22Rv1 (cell line): ENCODE results near the gene ANGPTL8.

Experiments used
- H3K27ac ChIP-seq: fragments of 450-650 bp; 2 replicates; pipeline ENCODE4 v1.5.1; 2017
- ZFX ChIP-seq: fragments of 450-650 bp; IDR thresholded peaks from 2 replicates; pipeline ENCODE4 v1.6.1; 2017; ENCODE audit warnings: antibody characterized with exemption, borderline replicate concordance
- TF ChIP-seq, protein P1 (sequence below): fragments of 450-650 bp; IDR thresholded peaks from 2 replicates; pipeline ENCODE4 v1.5.1; 2017; ENCODE audit warnings: mild to moderate bottlenecking

The ANGPTL8 gene

GRCh38 chr19:11263726-11264125 is 24.3 kb downstream of the ANGPTL8 start:
- TF ChIP-seq, protein P1, sequence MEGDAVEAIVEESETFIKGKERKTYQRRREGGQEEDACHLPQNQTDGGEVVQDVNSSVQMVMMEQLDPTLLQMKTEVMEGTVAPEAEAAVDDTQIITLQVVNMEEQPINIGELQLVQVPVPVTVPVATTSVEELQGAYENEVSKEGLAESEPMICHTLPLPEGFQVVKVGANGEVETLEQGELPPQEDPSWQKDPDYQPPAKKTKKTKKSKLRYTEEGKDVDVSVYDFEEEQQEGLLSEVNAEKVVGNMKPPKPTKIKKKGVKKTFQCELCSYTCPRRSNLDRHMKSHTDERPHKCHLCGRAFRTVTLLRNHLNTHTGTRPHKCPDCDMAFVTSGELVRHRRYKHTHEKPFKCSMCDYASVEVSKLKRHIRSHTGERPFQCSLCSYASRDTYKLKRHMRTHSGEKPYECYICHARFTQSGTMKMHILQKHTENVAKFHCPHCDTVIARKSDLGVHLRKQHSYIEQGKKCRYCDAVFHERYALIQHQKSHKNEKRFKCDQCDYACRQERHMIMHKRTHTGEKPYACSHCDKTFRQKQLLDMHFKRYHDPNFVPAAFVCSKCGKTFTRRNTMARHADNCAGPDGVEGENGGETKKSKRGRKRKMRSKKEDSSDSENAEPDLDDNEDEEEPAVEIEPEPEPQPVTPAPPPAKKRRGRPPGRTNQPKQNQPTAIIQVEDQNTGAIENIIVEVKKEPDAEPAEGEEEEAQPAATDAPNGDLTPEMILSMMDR = no peak
- no peak for TF ChIP-seq ZFX
- no peak overlapping the region for H3K27ac ChIP-seq

DNA sequence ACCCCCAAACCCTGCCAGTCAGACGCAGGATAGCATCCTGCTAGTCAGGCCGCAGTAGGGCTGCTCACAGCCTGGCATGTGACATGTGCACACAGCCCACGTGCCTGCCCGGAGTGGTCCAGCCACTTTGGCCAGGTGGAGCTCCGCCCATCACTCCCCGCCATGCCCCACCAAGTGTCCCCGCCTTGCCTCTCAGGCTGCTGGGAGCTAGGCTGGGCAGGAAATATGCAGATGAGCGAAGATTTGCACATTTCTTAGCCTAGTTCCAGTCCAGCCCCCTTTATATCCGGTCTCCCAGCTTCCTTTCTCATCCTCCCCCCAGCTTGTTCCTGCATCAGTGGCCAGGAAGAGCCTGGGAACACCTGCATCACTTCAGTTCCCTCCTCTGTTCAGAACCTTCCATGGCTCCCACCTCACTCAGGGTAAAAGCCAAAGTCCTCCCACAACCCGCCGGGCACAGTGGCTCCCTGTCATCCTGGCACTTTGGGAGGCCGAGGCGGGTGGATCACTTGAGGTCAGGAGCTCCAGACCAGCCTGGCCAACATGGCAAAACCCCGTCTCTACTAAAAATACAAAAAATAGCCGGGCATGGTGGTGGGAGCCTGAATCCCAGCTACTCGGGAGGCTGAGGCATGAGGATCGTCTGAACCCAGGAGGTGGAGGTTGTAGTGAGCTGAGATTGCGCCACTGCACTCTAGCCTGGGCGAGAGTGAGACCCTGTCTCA is 25.2 kb downstream of the ANGPTL8 start:
- peak overlapping the region; percentile 52 for H3K27ac ChIP-seq
- TF ChIP-seq ZFX = no peak
- TF ChIP-seq, protein P1 = no peak

DNA sequence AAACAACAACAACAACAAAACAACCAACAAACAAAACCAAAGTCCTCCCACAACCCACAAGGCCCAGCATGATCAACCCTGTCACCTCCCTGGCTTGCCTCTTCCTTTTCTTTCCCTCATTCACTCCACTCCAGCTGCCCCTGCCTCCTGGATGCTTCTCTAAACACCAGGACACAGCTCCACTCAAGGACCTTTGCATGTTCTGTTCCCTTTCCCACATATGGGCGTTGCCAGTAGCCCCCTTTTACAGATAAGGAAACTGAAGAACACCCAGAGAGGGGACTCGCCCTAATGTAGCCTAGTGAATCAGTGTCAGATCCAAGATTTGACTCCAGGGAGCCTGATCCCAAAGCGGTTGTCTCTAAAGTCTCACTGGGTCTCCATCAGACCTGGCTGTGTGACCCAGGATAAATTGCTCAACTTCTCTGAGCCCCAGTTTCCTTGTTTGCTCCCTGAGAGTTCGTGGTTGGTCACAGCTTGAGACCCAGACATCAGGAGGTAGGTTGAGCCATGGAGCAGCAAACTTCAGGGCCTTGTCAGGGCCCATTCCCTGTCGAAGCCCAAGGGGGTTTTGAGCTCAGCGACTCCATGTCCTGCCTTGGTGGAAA is 25.9 kb downstream of the ANGPTL8 start:
- TF ChIP-seq, protein P1 = no peak
- no peak for TF ChIP-seq ZFX
- peak overlapping the region; percentile 52 for H3K27ac ChIP-seq

DNA sequence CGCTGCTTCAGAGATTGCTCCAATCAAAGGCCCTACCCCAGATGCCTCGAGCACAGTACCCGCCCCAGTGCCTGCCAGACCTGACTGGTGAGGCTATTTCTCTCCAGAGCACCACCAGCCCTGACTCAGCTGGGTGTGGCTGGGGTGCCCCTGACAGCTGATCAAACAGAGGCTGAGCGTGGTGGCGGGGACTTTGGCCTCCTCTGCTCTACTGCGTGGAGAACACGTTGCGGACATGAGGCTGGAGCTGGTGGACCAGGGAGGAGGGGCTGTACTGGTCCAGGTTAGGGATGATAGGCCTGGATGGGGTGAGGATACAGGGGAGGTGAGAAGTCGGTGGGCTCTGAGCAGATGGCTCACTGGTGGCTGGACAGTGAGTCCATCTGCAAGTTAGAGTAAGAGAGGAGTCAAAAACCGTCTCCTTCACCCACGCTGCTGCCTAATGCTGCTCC is 26.4 kb downstream of the ANGPTL8 start:
- TF ChIP-seq ZFX = no peak
- TF ChIP-seq, protein P1 = no peak

DNA sequence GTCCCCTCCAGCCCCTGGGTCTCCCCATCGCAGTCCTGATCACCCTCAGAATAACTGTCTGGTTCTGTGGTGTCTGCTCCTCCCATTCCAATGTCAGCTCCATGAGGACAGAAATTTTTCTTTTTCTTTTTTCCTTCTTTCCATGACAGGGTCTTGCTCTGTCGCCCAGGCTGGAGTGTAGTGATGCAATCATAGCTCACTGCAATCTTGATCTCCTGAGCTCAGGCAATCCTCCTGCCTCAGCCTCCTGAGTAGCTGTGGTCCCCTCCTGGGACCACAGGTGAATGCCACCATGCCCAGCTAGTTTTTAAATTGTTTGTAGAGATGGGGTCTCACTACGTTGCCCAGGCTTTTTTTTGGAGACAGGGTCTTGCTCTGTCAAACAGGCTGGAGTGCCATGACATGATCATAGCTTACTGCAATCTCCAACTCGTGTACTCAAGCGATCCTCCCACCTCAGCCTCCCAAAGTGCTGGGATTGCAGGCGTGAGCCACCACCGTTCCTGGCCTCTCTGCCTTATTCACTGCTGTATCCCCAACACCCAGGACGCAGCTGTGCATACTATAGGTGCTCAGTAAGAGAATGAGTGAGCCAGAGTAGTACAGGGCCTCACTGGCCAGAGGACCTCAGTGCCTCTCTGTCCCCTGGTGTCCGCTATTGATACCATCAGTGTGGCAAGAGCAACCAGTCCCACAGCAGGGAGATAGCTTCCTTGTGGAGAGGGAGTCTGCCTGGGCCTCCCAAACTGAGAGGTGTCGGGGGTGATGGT is 28.1 kb downstream of the ANGPTL8 start:
- TF ChIP-seq, protein P1 = no peak
- TF ChIP-seq ZFX = no peak
- H3K27ac ChIP-seq = no peak overlapping the region

More for the DNA sequence above, 26.4 kb downstream of the ANGPTL8 start:
- no peak overlapping the region for H3K27ac ChIP-seq

DNA sequence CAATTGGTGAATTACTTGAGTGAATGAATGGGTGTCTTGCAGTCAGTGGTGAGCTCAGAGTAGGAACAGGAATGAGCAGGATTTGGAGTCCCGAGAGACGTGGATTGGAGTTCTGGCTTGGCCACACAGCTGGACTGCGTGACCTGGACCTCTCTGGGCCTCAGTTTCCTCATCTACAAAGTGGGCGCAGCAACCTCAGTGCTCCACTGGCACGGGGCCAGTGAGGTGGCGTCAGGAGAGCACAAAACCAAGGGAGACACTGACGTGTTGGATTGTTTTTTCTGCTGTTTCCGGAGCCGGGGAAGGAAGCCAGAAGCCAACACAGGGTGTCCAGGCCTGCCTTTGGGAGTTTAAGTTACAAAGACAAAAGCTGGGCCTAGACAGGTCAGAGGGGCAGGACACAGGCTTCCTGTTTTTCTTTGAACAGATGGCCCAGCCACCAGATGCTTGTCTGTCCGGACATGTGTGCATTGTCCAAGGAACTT is 29.4 kb downstream of the ANGPTL8 start:
- TF ChIP-seq ZFX = no peak
- TF ChIP-seq, protein P1 = no peak
- no peak overlapping the region for H3K27ac ChIP-seq
